ENCODE data around the gene AATF.

The AATF gene

DNA sequence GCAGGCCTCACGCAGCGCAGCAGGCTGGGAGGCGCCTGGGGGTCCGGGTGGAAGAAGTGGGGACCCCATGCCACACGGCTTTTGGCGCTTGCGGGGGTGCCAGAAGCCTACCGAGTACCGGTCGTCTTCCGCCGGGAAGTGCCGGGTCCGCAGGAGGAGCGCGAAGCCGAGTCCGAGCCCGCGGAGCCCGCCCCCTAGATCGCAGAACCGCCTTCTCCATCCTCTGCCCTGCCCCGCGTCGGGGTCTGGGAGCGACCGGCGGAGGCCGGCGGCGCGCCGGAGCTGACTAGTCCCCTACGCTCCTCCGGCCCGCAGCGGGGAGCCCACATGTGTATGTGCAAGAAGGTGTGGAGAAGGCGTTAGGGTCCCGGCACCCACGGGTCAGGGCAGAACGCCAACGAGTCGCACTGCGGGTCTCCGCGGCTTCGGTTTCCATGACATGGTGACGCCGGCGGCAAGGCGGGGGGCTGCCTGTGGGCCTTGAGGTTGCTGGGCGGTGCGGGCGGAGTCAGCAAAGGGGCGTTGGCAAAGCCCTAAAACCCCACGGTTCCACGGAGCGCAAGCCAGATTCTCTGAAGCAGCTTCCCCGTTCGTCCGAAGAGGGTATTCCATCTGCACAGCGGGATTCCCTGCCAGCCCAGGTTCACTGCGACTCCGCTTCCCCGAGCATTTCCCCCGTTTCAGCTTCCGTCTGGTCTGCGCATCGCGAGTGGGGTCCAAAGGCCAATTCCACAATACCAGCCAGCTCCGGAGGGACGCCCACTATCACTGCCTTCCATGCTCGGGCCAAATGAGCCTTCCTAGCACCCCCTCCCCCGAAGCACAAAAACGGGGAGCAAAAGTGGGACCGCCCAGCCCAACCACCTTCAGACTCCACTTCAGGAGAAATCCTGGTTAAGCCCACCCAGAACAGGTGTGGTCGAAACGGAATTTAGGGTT is 13.8 kb upstream of the AATF start:
- H3K4me3 ChIP-seq (ENCODE audit: low read length) = peak overlapping the region; percentile 42
- TF ChIP-seq, protein P1, sequence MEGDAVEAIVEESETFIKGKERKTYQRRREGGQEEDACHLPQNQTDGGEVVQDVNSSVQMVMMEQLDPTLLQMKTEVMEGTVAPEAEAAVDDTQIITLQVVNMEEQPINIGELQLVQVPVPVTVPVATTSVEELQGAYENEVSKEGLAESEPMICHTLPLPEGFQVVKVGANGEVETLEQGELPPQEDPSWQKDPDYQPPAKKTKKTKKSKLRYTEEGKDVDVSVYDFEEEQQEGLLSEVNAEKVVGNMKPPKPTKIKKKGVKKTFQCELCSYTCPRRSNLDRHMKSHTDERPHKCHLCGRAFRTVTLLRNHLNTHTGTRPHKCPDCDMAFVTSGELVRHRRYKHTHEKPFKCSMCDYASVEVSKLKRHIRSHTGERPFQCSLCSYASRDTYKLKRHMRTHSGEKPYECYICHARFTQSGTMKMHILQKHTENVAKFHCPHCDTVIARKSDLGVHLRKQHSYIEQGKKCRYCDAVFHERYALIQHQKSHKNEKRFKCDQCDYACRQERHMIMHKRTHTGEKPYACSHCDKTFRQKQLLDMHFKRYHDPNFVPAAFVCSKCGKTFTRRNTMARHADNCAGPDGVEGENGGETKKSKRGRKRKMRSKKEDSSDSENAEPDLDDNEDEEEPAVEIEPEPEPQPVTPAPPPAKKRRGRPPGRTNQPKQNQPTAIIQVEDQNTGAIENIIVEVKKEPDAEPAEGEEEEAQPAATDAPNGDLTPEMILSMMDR (conservative IDR thresholded peaks at IDR 0.05; ENCODE audit: low read depth, low read length) = peak; percentile 3
- DNase-seq (ENCODE audit: low read depth) = no peak

DNA sequence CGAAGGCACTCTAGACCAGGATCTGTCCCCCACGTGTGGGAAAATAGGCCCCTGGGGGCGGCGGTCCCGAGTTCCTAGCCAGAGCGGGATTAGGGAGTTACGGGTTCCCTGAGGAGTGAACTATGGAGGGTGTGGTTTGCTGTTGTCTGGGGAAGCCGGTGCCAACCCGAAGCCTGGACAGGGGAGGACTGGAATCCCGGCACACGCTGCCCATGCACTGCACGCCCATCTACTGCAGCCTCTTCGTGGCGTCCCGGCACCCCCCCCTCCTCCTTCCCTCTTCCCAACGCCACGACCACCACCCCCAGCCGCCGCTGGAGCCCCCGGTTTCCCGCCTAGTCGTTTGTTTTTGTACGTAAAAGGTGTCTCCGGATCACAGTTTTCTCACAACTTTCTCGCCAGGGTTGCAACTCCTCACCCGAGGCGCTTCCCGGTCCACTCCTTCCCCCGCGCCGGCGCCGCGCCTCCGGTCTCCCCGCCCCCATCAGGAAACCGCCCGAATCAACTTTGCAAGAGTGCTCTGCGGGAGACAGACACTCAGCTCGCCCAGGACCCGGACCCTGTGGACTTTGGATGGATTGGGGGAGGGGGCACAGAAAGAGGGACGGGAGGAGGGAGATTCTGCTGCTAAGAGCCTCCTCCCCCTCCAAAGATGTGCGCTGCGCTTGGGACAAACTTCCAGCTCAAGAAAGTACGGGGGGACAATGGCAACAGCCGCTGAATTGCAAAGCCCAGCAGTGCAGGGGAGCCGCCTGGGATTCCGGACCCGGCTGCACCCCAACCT is 12.9 kb upstream of the AATF start:
- TF ChIP-seq, protein P1 (conservative IDR thresholded peaks at IDR 0.05; ENCODE audit: low read depth, low read length) = no peak
- peak overlapping the region; percentile 42 for H3K4me3 ChIP-seq (ENCODE audit: low read length)
- no peak for DNase-seq (ENCODE audit: low read depth)

- peak overlapping the region; percentile 42 for H3K4me3 ChIP-seq (ENCODE audit: low read length)
- TF ChIP-seq, protein P1 (conservative IDR thresholded peaks at IDR 0.05; ENCODE audit: low read depth, low read length) = no peak
- no peak for DNase-seq (ENCODE audit: low read depth)
Measured at GRCh38 chr17:36936455-36937000, 12.2 kb upstream of the AATF start.

DNA sequence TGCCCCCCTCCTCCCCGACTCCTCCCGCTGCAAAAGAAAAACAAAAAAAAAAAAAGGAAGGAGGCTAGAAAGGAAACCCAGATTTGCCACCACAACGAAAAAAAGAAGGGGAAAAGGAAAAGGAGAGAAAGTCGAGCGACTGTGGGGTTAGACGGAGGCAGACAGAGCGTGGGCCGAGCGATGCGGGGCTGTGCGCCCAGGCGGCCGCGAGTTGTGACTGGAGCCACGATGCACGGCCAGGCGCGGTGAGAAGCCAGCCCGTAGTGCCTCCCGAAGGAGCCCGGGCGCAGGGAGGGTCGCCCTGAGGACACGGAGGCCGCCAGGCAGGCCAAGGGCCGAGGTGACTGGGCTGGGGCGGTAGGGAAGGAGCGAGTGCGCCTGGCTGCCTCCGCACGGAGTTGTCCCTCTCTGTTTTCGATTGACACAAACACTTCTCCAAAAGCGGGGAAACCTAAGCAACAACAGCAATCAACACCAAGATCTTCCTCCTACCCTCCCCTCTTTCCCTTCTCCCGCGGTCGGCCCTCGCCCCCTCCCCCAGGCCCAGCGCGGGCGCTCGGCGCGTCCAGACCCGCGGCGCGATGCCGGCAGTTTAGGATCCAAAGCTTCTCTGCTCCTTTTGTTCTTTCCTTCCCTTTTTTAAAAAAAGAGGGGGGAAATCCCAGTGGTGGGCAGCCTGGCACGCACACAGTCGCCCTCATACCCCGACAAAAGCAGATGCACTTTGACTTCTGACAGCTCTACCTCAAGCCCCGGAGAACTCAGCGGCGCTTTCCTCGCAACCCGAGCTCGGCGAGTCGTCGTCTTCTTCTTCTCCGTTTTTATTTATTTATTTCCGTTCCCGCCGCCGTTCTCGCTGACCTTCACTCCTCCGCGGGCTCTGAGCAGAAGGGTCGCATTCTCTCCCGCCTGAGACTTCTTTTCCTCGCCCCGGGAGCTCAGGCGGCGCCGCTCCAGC is 11.5 kb upstream of the AATF start, which contains the start of gene LHX1:
Gene LHX1 (plus strand): TSS at position 475 of the 958 bp plus-strand sequence. CDS start 723 bp downstream, outside the sequence.
- no peak for DNase-seq (ENCODE audit: low read depth)
- H3K4me3 ChIP-seq (ENCODE audit: low read length) = peak within 1 kb of the TSS; percentile 42

DNA sequence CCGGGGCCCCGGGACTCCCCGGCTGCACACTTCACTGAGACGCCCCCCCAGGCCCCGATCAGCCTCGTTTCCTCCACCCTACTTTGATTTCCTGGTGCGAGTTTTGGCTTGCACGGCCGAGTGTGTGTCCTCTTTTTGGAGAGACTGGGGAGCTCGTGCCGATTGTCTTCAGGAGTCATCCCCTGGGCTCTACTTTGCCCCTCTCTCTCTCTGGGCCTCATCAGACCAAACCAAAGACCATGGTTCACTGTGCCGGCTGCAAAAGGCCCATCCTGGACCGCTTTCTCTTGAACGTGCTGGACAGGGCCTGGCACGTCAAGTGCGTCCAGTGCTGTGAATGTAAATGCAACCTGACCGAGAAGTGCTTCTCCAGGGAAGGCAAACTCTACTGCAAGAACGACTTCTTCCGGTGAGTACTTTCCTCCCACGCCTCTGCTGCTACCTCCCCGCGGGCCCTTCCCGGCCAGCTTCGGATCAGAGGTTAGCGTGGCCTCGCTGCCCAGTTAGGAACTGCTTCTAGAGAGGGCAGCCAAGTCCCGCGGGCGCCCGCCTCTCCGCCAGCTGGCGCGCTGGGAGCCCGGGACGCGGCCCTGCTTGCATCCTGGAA is 10.7 kb upstream of the AATF start:
- H3K4me3 ChIP-seq (ENCODE audit: low read length) = peak overlapping the region; percentile 42
- TF ChIP-seq, protein P1 (conservative IDR thresholded peaks at IDR 0.05; ENCODE audit: low read depth, low read length) = no peak
- DNase-seq (ENCODE audit: low read depth) = no peak

More for the DNA sequence above, 11.5 kb upstream of the AATF start, which contains the start of gene LHX1:
- TF ChIP-seq, protein P1 (conservative IDR thresholded peaks at IDR 0.05; ENCODE audit: low read depth, low read length) = no peak
